COR-L47 (cell line): Measurements from ENCODE around the gene ABHD16B.

Experiments used
- DNase-seq: peaks from one replicate; lab custom pipeline; 2025; lab: John Stamatoyannopoulos, UW

The ABHD16B gene

DNA sequence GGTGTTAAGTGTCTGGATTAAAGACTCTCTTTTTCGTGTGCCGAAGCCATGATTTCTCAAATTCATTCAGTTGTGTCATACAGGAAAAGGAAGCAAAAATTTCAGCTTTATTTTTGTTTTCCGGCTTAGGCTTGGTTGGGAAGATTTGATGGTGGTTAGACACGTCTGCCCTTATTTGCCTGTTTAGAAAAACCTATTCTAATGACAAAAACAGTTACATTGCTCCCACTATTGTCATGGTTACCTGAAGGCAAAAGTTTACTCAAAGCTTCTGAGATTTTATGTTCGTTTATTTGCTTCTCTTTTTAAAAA, 34.6 kb downstream of the ABHD16B start:
- DNase-seq, result no peak

DNA sequence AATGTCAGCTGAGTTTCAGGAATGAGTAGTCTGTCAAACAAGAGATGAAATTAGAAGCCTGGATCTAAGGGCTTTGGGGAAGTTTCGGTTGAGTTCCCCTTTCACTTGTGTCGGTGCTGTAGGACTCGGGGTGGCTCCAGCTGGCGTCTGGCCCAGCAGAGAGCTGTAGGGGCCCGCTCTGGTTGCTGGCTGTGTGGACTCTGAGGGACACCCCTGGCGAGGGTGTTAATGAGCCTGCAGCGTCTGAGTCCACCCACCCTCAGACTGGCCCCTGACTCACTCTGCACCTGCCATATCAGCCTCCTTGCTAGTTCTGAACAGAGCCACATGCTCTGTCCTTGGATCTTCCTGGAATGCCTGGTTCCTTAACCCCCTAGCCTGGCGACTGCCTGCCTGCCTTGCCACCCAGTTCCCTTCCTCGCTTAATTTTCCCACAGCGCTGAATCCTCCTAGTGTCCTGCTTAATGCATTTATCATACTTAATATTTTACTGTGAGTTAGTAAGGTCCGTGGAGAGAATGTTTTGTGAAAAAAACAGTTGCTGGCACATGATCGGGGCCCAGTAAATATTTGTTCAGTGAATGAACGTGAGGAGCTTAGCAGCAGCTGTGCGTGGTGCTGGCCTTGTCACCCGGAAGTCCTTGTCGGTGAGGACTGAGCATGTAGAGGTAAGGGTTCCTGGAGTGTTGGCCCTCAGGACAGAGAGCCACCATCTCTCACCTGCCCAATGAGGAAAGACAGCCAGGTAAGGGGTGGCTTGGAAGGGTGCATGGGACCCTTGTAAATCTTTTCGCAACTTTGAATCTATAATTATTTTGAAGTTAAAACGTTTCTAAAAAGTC, 35.2 kb downstream of the ABHD16B start:
- peak; percentile 68 for DNase-seq

DNA sequence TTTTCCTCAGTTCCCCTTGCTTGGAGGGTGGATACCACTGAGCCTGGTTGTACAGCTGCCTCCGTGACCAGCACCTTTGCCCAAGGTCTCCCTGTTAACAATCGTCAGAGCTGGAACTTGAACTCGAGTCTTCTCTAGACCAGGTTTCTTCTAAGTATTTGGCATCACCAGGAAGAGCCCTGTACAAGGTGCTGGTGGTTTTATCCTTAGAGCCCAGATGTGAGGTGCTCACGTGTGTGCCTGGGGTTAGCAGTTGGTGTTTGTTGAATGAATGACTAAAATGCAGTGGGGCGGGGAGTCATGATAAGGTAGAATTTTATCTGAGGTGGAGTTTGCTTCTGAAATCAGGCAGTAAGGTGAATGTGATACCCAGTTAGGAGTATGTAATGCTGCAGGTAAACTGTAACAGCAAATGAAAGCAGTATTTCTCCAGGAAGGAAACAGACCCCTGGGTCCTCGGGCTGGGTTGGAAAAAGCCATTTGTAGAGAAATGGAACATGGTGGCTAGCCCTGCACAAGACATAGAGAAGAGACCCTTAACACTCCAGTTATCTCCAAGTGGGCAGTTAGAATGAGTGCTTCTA, 36.8 kb downstream of the ABHD16B start:
- DNase-seq, result no peak

DNA sequence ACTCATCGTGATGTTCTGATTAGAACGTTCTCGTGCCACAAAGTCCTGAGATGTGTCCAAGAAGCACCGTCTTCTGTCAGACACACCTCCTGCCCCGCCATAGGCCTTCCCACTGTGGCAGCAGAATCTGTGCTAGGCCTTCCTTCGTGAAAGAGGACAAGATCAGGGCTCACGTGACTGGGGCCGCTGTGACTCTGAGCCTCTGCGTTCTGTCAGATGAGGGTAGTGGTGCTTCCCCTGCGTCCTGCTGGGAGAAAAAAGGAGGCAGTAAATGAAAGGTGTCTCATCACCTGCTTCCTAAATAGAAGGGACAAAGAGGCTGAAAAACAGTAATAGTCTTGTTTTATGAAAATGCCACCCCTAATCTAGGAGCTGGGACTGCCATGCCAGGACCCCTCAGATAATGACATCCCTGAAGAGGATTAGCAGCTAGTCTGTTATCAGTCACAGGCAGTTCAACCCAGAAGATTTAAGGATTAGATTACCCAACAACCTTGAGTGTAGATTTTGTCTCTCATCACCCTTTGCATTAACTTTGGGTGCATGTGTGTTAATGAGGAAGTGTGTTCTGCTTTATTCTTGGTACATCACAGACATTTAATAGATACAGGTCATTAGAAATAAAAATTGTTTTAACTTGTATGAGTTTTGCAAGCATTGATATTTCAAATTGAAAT, 37.7 kb downstream of the ABHD16B start:
- DNase-seq, result no peak

DNA sequence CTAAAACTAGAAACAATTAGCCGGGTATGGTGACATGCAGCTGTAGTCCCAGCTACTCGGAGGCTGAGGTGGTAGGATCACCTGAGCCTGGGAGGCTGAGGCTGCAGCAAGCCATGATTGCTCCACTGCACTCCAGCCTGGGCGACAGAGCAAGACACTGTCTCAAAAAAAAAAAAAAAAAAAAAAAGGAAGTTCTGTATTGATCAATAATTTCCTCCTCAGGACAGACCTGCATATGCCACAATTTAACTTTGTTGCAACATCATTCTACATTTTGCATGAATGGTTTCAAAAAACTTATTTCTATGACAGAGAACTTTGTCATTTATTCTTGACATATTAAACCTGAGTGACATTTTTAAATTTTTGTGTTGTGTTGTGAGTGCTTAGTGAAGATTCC, 39.1 kb downstream of the ABHD16B start:
- no peak for DNase-seq

DNA sequence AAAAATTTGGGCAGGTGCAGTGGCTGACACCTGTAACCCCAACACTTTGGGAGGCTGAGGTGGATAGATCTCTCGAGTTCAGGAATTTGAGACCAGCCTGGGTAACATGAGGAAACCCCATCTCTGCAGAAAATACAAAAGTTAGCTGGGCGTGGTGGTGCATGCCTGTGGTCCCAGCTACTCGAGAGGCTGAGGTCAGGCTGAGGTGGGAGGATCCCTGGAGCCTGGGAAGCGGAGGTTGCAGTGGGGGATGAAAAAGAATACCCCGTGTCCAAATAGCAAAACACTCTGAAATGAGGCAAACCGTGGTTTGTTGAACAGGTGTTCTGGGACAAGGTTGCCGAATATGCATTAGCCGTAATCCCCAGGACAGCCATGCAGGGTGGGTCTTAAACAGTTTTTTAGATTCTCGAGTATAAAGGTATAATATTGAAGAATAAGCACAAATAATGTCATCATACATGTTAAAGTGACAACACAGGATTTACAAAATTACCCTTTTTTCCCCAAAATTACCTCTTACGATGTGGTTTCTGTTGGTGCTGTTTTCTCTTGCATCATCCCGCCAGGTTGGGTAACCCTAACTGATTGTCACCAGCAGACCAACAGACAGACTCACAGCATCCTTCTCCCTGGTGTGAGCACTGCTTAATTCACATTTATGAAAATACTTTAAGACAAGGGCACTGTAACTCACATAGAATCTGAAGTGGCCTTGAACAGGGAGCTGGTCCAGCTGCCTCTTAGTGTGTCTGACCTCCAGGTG, 42.7 kb downstream of the ABHD16B start:
- DNase-seq, result no peak

DNA sequence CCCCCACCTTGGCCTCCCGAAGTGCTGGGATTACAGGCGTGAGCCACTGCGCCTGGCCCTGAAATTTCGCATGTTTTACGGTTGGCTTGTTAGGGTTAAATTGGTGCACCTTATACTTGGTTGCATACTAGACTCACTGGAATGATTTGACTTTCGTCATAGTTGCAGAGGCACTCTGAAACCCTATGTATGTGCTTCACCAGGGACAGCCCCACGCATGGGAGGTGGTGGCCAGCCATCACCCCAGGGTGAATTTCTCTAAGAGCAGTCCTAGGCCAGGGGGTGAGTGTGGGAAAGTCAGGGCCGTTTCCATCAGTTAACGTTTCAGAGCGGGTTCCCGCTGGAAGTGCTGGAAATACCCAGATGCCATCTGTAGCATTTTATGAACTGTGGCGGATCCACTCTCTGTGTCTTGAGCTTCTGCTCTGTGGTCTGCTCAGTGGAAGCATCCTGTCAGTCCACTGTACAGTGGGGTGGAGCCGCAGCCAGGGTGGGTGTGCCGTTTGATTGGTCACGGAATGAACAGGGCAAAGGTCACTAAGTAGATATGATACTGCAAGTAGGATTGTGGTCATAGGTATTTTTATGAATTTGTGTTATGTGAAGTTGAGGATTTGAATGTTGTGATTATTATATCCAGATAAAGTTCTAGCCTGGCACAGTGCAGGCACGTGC, 46.8 kb downstream of the ABHD16B start:
- no peak for DNase-seq

DNA sequence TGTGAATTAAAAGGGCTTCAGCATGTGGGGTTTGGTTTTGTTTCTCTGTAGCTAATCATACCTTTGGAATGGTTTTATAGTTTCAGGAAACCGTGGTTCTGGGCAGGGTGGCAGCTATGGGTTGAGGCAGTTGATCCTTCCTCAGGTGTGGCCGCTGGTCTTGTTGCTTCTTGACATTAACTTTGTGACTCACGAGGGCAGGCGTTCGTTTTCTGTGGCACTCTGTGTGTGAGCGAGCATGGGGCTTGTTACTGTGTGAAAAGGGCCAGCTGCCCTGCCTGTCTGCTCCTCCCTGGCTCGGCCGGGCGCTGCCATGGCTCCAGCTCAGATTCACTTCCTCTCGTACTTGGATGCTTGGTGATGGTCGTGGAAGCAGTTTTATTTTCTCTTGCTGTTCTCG, 49.9 kb downstream of the ABHD16B start:
- no peak for DNase-seq
